Lung (tissue), 12 donors: ENCODE results near the gene KIF5C. TPM values are rescaled to one million over a fixed set of nuclear protein-coding genes. Genes with fewer than 3 reads are reported as not detected.

Experiments
- ATAC-seq: fragments of 200-7000 bp; cut with Tn5 transposase; one replicate; pipeline ENCODE4 v1.9.1; 2020; ENCODE audit warnings: moderate number of reproducible peaks; ENCODE audit not compliant: insufficient read depth, low FRiP score
- DNase-seq, 3 donors: peaks; one replicate each; pipeline ENCODE4 v3.0.0-alpha.2; 2013 to 2017
- H3K27ac ChIP-seq, 2 donors: one replicate each; pipeline ENCODE4 v1.5.1; 2013; ENCODE audit warnings: mild to moderate bottlenecking in 2 of 2, moderate library complexity in 2 of 2, control low read depth in 1 of 2, inconsistent platforms in 1 of 2, low read depth in 1 of 2, low read length in 1 of 2
- H3K27me3 ChIP-seq, 3 donors: one replicate each; pipeline ENCODE4 v1.5.1; 2013; ENCODE audit warnings: low read length in 2 of 3; ENCODE audit not compliant: control insufficient read depth in 3 of 3, insufficient read depth in 3 of 3
- H3K36me3 ChIP-seq, 4 donors: one replicate each; pipeline ENCODE4 v1.5.1; 2013; ENCODE audit warnings: low read length in 4 of 4, mild to moderate bottlenecking in 1 of 4, moderate library complexity in 1 of 4; ENCODE audit not compliant: control insufficient read depth in 4 of 4, insufficient read depth in 4 of 4
- H3K4me1 ChIP-seq, 5 donors: one replicate each; pipeline ENCODE4 v1.5.1; 2013; ENCODE audit warnings: low read length in 5 of 5, mild to moderate bottlenecking in 2 of 5, moderate library complexity in 1 of 5; ENCODE audit not compliant: control insufficient read depth in 5 of 5, insufficient read depth in 5 of 5
- H3K4me3 ChIP-seq: one replicate; pipeline ENCODE4 v1.5.1; 2013; ENCODE audit warnings: mild to moderate bottlenecking, control low read depth, moderate library complexity
- H3K9ac ChIP-seq, 2 donors: one replicate each; pipeline ENCODE4 v1.5.1; 2013; ENCODE audit warnings: low read length in 2 of 2, control low read depth in 1 of 2; ENCODE audit not compliant: insufficient read depth in 1 of 2
- H3K9me3 ChIP-seq, 4 donors: one replicate each; pipeline ENCODE4 v1.5.1; 2013; ENCODE audit warnings: low read length in 3 of 4, mild to moderate bottlenecking in 1 of 4, moderate library complexity in 1 of 4; ENCODE audit not compliant: control insufficient read depth in 4 of 4, insufficient read depth in 3 of 4
- WGBS, 2 donors: extraction: QIAGEN DNeasy Blood & Tissue Kit; methylation state at CpG; one replicate each; pipeline ENCODE4 v1.1.7; 2013; 5-methylcytosine and 5-hydroxymethylcytosine counted together
- polyA plus RNA-seq, 2 donors: library from polyadenylated mRNA; stranded (reverse); fragments of 200-250 nt; gene quantifications; one replicate each; pipeline ENCODE4 v1.2.1, GENCODE V29; 2013
- total RNA-seq, 2 donors: library from RNA; depleted of rRNA in 1 of 2; stranded (reverse); fragments of >200 nt in 1 of 2; gene quantifications; one replicate each; pipeline ENCODE4 v1.2.1, GENCODE V29; 2014 to 2021
- TF ChIP-seq, protein P1 (sequence below): IDR thresholded peaks from 2 replicates; pipeline ENCODE4 v1.5.1; 2012; ENCODE audit warnings: mild to moderate bottlenecking; ENCODE audit errors: control extremely low read depth, extremely low read depth
- donor health status: control.
- donor health status: control.
- donor health status: Bipolar disorder and iron deficiency.
- donor health status: healthy.
- donor health status: DM: yes; HTN: yes; CAD: no.

The KIF5C gene
- total and polyA plus RNA-seq, 4 donors: 0.22 to 1.4 (median 0.49) TPM

DNA sequence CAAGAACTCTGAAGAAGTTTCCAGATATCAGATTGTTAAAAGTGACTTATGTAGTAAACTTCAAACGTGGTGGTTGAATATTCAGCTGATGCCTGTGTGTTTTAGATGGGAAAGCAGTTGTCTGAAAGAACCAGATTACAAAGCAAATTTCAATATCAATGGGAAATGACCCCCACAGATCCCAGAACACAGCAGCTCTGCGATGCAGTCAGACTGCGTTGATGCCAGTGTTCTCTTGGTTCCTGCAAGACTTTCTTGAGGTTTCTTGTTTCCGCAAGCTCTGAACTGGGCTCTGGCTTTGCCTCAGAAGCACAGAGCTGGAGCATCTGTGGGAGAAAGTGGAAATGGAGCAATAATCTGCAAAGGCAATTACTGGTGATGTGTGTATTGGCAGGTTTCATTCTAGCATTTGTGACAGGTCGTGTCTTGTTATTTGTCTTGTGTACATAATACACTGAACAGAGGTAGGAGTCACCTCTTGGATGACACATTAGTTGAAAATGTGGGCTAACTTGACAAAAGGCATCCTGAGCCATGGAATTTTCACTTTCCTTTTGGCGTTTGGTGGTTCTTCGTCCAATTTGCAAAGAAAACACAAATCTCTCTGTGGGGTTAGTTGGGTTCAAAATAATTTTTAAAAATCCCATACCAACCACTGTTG, 152.7 kb downstream of the KIF5C start:
- ATAC-seq (no peak), DNase-seq (no peak)
- Histone ChIP-seq H3K4me1 (peaks cover 0 to 3% (median 0%) of the 10 kb centered on the region in 5 donors), H3K4me3 (no peak overlapping the region), H3K9ac (no peak overlapping the region), H3K27ac (no peak overlapping the region), H3K27me3 (peaks cover 0 to 3% (median 0%) of the 10 kb centered on the region in 3 donors), H3K36me3 (no peaks in the 10 kb centered on the region), H3K9me3 (no peaks in the 10 kb centered on the region)
- TF ChIP-seq, protein P1, sequence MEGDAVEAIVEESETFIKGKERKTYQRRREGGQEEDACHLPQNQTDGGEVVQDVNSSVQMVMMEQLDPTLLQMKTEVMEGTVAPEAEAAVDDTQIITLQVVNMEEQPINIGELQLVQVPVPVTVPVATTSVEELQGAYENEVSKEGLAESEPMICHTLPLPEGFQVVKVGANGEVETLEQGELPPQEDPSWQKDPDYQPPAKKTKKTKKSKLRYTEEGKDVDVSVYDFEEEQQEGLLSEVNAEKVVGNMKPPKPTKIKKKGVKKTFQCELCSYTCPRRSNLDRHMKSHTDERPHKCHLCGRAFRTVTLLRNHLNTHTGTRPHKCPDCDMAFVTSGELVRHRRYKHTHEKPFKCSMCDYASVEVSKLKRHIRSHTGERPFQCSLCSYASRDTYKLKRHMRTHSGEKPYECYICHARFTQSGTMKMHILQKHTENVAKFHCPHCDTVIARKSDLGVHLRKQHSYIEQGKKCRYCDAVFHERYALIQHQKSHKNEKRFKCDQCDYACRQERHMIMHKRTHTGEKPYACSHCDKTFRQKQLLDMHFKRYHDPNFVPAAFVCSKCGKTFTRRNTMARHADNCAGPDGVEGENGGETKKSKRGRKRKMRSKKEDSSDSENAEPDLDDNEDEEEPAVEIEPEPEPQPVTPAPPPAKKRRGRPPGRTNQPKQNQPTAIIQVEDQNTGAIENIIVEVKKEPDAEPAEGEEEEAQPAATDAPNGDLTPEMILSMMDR: no peak
- 76% methylated on average over 7 of the region's 7 CpGs for WGBS, 2 donors

DNA sequence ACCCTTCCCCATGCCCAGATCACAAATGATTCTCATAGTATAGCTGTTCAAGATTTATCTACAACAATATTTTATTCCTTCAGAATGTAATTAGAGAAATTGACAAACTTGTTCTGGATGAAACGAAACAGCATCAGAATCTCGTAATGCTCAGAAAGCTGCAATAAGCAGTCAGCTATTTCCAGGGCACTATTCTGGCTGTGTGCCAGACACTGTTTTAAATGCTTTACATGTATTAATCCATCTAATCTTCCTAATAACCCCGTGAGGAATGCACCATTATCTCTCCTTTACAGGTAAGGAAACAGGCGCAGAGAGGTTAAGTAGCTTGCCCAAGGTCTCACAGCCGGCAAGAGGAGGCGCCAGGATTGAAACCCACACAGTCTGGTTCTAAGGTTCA, 153.3 kb downstream of the KIF5C start:
- ATAC-seq (no peak), DNase-seq (no peak)
- Histone ChIP-seq H3K9me3 (no peaks in the 10 kb centered on the region), H3K4me3 (no peak overlapping the region), H3K4me1 (peaks cover 0 to 3% (median 0%) of the 10 kb centered on the region in 5 donors), H3K27ac (no peak overlapping the region), H3K9ac (no peak overlapping the region), H3K36me3 (no peaks in the 10 kb centered on the region), H3K27me3 (peaks cover 0 to 3% (median 0%) of the 10 kb centered on the region in 3 donors)
- TF ChIP-seq, protein P1: no peak
- WGBS, 2 donors: 82 to 84% methylated on average over 6 of the region's 6 CpGs

DNA sequence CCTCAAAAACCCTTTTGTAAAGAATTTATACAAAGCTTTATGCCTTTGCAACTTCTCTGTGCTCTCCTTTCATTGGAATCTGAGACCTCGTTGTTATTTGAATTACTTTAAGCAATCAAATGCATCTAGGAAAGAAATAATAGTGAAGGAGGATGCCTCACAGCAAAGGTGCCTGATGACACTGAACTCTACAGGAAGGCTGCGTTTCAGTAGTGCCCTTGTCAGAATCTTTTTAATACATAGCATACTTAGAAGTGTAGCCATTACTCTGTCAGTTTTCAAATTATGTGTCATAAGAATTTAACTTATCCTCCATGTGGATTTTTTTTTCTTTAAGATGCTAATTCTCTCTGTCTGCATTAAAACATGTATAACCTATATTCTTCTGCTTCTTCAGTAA, 153.9 kb downstream of the KIF5C start:
- TF ChIP-seq, protein P1: no peak
- no peak overlapping the region for H3K27ac ChIP-seq
- no peaks in the 10 kb centered on the region for H3K36me3 ChIP-seq
- H3K9me3 ChIP-seq: no peaks in the 10 kb centered on the region
- H3K9ac ChIP-seq: no peak overlapping the region
- DNase-seq (no peak), ATAC-seq (no peak)
- no peak overlapping the region for H3K4me3 ChIP-seq
- peaks cover 0 to 3% (median 0%) of the 10 kb centered on the region in 3 donors for H3K27me3 ChIP-seq
- peaks cover 0 to 3% (median 0%) of the 10 kb centered on the region in 5 donors for H3K4me1 ChIP-seq
- WGBS, 2 donors: 76 to 78% methylated on average over 2 of the region's 2 CpGs
